GM21528 (cell line): Measurements from ENCODE around the gene SNX9.
"Not testable (repeated sequence)": the region's sequence is repeated elsewhere in the genome, so short reads cannot be mapped to it uniquely, and the experiment has no call there.

Experiments
- ATAC-seq: cut with Tn5 transposase; IDR thresholded peaks from one replicate; pipeline ENCODE4 v1.9.1; 2021; ENCODE audit warnings: mild to moderate bottlenecking, moderate library complexity; ENCODE audit not compliant: unreplicated experiment, low FRiP score

SNX9 gene

DNA sequence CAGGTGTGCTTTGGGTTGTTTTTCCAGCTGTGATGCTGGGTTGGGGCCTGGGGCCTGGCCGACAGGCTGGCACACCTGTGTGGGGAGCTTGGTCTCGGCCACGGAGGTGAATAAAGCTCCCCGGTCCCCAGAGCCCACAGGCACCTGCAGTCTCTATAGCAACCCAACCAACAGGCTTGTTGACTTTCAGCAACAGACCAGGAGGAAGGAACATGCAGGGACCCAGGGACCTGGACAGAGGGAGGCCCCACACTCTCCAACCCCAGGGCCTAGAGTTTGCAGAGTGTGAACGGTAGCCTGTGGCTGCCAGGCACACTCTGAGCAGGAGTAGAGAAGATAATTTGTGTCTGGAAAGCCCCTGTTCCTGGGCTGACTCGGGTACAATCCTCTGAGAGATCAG lies 144.0 kb downstream of the SNX9 start:
- no peak for ATAC-seq

DNA sequence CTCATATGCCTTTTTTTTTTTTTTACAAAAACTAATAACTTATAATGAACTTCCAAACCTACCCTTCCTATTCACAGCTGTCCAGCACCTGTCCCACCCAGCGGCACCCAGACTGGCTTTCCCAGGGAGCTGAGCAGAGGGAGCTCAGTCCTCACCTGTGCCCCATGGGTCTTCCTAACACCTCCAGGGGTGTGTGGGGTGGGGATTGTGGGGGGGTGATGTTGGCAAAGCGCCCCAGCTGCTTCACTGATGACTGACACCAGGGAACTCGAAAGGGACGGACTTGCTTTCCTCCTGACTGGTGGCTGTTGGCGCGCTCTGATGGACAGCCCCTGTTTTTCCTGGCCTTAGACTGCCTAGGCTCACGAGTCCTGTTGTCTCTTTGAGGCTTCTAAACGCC lies 144.4 kb downstream of the SNX9 start:
- no peak for ATAC-seq

DNA sequence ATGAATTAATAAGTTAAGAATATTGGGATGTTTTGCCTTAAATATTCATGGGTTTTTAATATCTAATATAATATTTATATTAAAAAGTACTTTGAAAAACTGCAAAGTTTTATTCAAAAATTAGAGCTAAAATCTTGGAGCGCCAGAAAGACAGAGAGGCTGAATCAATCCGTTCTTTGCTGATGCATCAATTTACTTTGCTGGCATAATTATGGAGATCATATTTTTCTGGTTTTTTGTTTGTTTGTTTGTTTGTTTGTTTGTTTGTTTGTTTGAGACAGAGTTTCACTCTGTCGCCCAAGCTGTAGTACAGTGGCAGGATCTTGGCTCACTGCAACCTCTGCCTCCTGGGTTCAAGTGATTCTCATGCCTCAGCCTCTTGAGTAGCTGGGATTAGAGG lies 149.1 kb downstream of the SNX9 start:
- ATAC-seq = not testable (repeated sequence)

DNA sequence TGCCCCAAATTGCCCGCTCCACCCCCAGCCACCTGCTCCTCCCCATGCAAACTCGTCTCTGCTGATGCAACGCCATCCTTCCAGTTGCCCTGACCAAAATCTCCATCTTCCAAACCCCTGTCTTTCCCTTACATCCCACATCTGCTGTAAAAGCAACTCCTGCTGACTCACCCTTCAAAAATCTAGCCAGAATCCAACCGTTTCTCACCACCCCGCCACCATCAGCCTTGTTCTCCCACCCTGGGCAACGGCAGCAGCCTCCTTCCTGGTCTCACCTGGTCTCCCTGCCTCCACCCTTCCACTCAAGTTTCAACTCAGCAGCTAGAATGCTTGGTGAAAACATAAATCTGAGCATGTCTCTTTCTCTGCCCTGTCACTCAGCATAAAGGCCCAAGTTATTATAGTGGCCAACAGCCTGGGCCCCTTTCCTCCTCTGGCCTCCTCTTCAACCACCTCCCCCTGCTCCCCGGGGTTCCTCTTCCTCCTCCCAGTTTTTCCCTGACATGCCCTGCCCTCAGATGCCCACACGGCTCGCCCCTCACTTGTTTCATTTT lies 151.4 kb downstream of the SNX9 start:
- ATAC-seq = no peak

DNA sequence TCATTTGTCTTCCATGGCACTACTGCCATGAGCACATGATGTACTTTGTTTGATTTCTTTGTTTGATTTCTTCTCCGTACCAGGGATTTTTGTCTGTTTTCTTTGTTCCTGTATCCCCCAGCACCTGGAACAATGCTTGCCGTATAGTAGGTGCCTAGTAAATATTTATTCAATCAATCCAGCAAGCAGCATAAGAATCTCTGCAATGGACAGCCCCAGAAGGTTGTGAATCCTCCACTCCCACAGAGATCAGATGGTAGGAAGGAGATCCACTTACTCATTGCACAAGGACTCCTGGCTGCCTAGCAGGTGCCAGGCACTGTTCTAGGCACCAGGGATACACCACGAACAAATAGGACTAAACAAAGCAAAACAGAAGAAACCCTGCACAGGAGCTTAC lies 151.9 kb downstream of the SNX9 start:
- ATAC-seq = no peak

DNA sequence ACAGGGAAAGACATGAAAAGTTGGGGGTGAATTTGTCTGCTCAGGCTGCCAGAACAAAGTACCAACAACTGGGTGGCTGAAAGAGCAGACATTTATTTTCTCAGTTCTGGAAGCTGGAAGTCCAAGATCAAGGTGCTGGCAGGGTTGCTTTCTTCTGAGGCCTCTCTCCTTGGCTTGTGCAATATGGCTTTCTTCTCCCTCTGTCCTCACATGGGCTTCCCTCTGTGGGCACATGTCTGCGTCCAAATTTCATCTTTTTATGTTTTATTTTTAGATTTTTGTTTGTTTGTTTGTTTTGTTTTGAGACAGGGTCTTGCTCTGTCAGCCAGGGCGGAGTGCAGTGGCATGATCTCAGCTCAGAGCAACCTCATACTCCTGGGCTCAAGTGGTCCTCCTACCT lies 152.4 kb downstream of the SNX9 start:
- no peak for ATAC-seq

DNA sequence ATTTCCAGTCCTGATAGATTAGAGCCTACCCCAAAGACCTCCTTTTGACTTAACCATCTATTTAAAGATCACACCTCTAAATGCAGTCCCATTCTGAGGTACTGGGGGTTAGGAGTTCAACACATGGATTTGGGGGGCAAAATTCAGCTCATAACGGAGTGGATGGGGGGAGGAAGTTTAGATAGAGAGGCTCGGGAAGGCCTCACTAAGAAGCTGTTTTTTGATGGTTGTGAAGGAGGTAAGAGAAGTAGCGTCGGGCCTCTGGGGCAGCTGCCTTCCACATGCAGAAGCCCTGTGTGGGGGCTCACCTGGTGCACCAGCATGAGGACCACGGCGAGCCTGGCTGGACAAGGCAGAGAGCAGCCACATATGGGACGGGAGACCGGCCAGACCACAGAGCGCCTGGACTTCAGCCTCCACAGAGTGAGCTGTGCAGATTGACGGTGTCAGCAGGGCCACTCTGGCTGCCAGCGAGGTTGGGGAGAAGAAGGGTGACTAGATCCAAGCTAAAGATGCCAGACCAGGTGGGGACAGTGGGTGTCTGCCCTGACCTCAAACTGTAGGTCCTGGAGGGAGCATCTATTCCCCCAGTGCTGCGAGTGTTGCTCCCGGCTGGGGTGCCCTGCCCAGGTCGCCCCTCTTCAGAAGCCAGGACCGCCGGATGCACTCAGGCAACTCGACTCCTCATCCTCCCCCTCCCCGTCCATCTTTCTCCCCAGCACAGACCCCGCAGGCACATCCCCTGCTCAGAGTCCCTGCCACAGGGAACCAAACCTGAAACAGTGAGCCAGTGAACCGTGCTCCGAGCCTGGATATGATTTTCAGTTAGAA lies 153.5 kb downstream of the SNX9 start:
- no peak for ATAC-seq

DNA sequence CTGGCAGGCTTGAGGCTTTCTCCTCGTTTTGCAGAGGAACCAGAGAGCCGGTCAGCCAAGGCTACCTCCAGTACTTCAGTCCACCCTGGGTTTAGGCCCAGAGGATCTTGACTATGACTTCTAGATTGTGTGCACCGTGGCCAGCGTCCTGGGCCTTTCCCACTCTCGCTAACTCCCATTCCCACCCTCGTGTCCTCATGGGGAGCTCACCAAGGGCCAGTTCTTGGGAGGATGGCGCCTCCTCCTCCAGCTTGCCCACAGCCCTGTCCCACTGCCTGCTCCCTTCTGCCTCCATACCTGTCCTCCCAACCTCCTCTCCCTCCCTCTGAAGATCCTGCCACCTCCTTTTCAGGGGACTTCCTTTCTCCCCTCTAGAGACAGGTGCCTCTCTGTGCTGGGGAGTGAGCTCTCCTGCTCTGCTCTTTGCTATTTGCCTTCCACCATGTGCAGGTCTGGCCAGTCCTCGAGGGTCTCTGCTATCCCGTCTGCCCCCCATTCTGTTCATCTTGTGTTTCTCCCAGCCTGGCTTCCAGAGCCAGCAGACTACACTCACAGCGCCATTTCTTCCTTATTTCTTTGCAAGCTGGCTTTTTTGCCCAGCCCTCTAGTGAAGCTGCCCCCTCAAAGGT lies 154.2 kb downstream of the SNX9 start:
- no peak for ATAC-seq

DNA sequence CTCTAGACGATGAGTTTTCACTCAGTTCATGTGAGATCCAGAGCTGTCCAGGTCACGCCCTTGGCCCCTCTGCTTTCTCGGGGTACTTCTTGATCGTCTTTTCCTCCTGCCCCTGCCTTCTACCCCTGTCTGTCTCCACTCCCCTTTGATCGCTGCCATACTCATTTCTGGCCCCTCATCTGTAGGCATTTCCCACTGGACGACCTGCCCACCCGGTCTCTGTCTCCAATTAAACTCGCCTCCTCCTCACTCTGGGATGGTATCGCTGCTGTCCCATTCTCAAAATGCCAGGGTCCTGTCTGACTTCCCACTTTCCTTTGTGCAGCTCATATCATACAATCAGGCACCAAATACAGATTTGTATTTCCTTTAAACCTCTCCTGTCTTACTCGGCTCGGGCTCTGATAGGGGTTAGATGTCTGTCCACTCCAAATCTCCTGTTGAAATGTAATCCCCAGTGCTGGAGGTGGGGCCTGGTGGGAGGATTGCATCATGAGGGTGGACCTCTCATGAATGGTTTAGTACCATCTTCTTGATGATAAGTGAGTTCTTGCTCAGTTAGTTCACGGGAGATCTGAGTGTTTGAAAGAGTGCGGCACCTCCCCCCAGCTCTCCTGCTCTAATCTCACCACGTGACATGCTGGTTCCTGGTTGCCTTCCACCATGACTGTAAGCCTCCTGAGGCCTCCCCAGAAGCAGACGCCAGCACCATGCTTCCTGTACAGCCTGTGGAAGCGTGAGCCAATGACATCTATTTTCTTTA lies 155.2 kb downstream of the SNX9 start:
- ATAC-seq = no peak

DNA sequence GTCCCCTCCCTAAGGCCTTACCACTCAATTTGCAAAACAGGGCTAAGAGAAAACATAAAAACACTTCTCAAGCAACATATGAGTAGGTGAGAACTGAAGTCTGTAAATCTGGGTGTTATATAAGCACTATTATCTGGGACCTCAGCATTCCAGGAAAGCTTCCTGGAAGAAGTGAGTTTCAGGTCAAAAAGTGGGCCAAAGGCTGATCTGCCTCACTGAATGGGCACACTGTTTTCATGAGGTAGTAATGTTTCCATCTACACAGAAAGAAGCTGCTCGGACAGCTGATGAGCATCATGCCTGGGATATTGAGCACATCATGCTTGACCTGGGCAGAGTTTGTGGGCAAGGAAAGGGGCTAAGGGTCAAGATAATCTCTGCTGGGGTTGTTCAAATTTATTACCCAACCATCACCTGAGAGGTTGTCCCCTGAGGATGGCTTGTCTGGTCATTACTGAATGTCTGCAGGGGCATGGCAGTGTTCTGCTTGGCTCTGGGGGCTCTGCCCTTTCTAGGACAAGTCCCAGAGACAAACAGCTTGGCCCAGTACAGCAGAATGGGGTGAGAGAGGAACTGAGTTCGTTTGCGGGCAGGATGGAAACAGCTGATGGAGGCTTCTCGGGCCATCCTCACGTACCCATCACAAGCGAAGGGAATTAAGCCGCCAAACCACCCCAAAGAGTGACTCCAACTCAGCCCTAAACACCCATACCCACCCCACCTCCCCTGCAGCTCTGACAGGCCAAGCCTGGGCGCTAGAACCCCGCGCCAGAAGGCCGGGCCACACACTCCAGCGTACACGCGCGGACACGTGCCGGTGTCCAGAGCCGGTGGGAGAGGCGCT lies 157.5 kb downstream of the SNX9 start:
- peak; percentile 34 for ATAC-seq

DNA sequence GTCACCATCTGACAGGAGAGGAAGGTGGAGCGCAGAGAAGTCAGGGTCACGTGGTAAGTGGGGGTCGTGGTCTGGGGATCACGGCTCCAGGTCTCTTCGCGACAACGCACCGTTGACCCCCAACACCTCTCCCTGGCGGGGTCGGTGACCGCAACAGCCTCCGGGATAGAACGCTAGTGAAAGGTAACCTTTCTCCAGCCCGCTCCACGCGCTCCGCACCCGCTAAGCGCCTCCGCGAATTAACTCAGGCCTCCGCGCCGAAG lies 158.0 kb downstream of the SNX9 start:
- ATAC-seq = peak; percentile 12

DNA sequence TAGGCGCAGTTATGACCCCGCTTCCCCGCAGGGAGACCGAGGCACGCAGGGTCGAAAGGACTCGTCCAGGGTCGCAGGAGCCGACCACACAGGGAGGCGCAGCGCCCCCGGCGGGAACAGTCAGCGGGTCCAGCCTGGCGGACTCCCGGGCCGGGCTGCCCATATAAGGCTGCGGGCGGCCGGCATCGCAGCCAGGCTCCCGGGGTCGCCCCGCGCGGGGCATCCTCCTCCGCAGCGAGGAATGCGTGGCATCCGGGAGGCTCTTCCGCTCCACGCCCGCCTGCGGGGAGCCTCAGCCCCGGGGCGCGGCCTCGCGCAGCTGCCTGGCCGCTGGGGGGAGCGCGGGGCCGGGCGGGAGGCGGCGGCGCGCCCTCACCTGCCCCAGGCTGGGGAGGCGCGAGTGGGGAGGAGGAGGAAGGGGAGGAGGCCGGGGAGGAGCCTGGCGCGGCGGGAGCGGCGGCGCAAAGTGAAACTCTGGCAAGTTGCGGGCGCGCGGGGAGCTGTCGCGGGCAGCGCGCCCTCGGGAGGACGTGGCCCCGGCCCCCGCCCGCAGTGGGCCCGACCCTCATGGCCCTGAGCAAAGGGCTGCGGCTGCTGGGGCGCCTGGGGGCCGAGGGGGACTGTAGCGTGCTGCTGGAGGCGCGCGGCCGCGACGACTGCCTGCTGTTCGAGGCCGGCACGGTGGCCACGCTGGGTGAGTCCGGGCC lies 158.5 kb downstream of the SNX9 start, which contains the start of gene SYNJ2:
Gene SYNJ2, plus strand, starts transcription at position 469 of the 707 bp plus-strand sequence. Its CDS starts 99 bp downstream, at position 568.
- peak; percentile 79 for ATAC-seq

DNA sequence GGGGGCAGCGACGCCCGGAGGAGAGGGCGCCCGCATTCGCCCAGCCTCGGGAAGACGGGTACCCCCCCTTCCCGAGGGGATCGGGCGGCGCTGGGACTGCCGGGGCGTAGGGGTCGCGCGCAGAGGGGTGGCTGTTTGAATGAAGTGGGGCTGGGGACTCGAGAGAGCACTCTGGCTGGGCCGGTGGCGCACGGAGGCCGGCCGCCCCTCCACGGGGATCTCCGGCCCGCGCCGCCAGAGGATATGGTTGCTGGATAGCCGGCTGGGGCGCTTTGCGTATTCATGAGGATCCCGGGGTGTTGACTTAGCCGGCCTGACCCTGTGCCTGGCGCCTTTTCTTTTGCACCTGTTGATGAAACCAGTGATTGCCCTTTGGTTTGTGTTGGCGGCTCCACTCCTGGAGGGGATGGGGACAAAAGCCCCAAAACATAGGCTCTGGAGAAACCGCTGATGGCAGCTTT lies 159.1 kb downstream of the SNX9 start:
- ATAC-seq = peak; percentile 25

DNA sequence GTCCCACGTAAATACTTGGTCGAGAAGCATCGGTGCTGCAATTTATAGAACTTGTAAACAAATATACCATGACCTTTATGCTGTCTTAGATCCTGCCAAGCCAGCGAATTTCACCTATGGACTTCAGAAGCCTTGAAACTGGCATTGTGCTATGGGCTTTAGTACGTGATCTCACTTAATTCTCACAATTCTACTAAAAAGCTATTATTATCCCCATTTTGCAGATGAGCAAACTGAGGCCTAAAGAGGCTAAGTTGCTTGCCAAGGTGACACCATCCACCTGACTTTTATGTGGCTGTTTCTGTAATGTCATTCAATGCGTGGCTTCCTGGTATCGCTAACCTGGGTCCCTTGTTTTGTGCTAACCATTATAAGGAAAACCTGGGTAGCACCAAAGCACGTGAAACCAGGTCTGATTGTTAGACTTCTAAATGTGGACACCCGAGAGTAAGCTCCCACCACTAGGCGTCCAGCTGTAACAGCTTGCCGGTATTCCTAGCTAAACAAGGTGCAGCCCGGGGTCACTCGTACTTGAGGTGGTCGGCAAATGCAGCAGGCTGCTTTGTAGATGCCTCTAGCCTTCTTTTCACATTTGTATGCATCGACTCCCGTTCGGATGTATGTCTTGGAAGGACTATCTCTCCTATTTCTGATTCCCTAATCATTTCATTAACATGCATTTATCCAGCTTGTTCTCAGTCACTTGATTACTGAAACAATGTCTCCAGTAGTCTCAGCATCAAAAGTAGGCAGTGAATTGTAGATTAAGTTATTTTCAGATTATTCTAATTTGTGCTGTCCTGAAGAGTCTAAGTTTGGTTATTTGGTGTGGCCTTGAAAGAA lies 159.7 kb downstream of the SNX9 start:
- no peak for ATAC-seq

DNA sequence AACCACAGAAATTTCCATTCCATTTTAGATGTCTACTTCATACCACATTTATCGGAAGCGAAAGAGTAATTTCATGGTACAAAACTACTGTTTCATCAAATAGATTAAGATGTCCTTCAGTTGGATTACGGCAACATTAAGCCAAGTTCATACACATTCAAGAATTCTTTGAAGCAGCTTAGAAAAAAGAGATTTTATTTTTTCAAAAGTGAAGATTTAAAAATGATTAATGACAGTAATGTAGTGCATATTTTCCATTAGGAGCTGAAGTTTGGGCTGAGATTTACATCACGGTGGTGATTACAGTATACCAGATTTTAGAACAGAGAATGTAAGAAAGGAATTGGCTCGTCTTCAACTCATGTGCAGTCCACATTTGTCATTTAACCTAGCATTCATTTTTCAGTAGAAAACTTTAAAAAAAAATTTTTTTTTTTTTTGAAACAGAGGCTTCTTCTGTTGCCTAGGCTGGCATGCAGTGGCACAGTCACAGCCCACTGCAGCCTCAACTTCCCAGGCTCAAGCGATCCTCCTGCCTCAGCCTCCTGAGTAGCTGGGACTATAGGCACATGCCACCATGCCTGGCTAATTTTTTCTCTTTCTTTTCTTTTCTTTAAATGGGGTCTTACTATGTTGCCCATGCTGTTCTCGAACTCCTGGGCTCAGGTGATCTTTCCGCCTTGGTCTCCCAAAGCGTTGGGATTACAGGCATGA lies 160.5 kb downstream of the SNX9 start:
- ATAC-seq = no peak

DNA sequence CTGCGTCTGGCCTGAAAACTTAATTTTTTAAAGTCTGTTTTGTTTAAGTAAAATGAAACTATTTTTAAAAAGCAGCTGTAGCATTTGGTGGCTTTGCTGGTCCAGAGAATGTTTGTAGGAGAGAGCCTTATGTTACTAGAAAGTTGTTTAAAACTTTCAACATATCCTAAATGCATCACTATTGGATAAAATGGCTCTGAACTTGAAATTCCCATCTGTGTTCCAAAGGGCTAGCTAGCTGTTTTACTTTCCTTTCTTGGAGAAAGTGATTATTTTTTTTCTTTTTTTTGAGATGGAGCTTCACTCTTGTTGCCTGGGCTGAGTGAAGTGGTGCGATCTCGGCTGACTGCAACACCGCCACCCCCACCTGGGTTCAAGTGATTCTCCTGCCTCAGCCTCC lies 161.1 kb downstream of the SNX9 start:
- no peak for ATAC-seq

DNA sequence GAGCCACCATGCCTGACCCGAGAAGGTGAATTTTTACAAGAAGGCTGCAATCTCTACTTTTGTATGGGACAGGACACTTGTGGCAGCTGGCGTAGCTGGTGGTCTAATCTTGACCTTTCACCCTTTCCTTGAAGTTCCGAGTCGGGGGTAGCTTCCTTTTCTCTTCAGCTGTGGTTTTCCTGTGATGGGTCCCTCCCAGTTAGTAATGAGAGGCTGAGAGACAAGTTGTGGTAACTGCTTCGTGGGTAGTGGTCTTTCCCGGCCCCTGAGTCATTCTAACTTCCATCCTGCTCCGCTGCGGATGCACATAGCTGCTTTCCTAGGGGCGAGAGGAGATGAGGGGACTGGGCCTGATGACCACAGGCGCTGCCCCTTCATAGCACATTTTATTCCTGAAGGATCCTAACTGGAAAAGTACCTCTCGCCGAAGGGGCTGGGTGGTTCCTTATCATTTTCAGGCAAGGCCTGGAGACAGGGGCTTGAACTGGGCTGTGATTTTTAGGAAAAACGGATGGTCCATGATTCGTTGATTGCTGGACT lies 161.7 kb downstream of the SNX9 start:
- ATAC-seq = no peak
